Activated CD8-positive, alpha-beta memory T cell treated with anti-CD3 and anti-CD28 coated beads for 4 hours (primary cell): ENCODE results near the gene EPC1.
"Not testable (repeated sequence)": the region's sequence is repeated elsewhere in the genome, so short reads cannot be mapped to it uniquely, and the experiment has no call there.

ENCODE experiments used
- DNase-seq, 2 donors: peaks; one replicate each; pipeline ENCODE4 v3.0.0-alpha.2; 2020; ENCODE audit warnings: low read depth in 2 of 2

EPC1 gene

DNA sequence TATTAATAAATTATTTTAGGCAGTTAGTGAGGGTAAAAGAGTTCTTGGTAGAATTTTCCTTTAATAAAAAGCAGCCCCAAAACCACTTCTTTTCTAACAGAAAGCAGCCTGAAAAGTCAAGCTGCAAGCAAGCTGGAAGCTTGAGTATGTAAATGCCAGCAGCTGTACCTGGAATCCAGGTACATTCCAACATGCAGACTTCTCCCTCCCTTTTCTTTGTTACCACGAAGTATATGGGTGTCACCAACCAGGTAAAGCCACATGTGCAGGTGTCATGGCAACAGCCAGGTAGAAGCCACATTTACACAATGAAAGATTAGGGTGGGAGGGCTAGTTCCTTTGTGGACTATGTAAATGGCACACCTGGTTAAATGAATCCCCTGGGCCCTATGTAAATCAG lies 114.6 kb downstream of the EPC1 start:
- no peak for DNase-seq

DNA sequence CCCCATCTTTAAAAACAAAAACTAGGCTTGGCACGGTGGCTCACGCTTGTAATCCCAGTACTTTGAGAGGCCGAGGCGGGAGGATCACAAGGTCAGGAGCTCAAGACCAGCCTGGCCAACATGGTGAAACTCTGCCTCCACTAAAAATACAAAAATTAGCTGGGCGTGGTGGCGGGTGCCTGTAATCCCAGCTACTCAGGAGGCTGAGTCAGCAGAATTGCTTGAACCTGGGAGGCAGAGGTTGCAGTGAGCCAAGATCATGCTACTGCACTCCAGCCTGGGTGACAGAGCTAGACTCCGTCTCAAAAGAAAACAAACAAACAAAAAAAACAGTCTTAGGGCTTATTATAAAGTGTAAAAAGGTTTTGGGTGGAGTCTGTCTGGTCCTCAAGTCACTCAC lies 117.2 kb downstream of the EPC1 start:
- not testable (repeated sequence) for DNase-seq

DNA sequence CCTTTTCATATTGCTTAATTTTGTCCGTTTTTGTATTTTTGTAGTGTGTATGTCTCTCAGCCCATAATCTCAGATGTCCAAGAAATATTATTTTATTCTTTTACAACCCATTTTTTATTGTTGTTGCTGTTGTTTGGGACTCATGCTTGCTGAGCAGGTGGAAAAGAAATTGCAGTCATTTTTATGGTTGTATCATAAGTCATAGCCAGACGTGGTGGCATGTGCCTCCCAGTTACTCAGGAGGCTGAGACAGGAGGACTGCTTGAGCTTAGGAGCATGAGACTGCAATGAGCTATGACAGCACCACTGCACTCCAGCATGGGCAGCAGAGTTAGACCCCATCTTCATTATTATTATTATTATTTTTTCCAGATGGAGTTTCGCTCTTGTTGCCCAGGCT lies 117.8 kb downstream of the EPC1 start:
- no peak for DNase-seq

DNA sequence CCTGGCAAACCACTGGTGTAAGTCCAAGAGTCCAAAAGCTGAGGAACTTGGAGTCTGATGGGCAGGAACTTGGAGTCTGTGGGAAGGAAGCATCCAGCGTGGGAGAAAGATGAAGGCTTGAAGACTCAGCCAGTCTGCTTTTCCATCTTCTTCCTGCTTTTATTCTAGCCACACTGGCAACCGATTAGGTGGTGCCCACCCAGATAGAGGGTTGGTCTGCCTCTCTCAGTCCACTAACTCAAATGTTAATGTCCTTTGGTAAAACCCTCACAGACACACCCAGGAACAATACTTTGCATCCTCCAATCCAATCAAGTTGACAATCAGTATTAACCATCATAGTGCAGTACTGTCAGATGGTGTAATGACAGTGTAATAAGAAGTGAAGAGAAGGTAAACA lies 119.2 kb downstream of the EPC1 start:
- no peak for DNase-seq

DNA sequence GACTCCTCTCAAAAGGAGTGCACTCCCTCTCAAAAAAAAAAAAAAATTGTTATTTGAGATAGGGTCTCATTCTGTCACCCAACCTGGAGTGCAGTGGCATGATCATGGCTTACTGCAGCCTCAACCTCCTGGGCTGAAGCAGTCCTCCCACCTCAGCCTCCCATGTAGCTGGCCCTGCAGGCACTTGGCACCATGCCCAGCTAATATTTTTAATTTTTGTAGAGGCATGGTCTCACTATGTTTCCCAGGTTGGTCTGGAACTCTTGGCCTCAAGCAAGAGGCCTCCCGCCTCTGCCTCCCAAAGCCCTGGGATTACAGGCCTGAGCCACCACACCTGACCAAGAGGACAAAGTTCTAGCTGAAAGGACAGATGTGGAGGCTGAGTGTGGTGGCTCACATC lies 120.3 kb downstream of the EPC1 start:
- DNase-seq = no peak

DNA sequence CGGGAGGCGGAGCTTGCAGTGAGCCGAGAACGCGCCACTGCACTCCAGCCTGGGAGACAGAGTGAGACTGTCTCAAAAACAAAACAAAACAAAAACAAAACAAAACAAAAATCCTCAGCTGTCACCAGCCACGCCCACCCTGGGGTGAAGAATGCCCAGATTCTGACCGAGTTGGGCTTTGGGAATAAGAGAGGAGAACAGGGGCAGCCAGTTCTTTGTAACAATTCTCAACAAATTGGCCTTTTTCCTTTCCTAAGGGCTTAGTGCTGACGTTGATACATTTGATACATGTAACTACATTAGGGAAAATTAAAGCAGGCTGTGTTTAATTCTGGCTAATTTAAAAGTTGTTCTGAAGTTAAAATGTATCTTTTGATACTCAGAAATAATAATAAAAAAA lies 121.0 kb downstream of the EPC1 start:
- DNase-seq = no peak

DNA sequence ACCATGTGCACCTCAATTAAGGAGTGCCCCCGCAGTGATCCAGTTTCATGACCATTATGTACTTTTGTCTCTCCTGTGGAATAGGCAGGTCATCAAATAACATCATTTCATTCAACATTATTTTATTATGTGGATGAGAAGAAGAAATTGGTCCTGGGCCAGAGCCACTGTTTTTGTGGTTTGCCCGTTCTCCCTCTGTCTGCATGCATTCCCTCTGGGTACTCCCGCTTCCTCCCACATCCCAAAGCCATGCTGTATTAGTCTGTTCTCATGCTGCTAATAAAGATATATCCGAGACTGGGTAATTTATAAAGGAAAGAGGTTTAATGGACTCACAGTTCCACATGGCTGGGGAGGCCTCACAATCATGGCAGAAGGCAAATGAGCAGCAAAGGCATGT lies 124.6 kb downstream of the EPC1 start:
- DNase-seq = not testable (repeated sequence)

DNA sequence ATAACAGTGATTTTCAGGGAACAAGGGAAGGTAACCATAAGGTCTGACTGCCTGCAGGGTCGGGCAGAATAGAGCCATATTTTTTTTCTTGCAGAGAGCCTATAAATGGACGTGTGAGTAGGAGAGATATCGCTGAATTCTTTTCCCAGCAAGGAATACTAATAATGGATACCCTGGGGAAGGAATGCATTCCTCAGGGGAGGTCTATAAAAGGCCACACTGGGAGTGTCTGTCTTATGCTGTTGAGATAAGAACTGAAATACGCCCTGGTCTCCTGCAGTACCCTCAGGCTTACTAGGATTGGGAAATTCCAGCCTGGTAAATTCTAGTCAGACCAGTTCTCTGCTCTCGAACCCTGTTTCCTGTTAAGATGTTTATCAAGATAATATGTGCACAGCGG lies 127.8 kb downstream of the EPC1 start:
- not testable (repeated sequence) for DNase-seq

DNA sequence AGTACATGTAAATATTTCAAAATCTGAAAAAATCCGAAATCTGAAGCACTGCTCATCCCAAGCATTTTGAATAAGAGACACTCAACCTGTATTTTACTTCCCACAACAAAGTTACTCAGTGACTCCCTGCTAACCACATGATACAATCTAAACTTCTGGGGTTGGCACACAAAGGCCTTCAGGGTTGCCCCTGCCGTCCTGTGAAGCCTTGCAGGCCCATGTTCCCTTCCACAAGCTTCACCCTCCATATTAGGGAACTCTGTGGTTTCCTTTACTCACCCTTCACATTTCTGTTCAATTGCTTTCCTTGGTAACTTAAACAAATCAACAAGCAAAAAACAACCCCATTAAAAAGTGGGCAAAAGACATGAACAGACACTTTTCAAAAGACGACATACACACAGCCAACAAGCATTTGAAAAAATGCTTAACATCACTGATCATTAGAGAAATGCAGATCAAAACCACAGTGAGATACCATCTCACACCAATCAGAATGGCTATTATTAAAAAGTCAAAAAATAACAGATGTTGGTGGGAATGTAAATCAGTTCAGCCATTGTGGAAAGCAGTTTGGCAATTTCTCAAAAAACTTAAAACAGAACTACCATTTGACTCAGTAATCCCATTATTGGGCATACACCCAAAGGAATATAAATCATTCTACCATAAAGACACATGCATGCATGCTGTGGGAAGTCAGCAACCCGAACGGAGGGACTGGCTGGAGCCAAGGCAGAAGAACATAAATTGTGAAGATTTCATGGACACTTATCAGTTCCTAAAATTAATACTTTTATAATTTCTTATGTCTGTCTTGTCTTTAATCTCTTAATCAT lies 128.5 kb downstream of the EPC1 start:
- not testable (repeated sequence) for DNase-seq
